Psoas muscle (tissue), 8 donors: Measurements from ENCODE around the gene SLAIN2. TPM values are rescaled to one million over a fixed set of nuclear protein-coding genes. Genes with fewer than 3 reads are reported as not detected.

ENCODE experiments used
- ATAC-seq, 4 donors: fragments of 200-7000 bp; cut with Tn5 transposase; one replicate each; pipeline ENCODE4 v1.9.1; 2020; ENCODE audit warnings: moderate library complexity in 3 of 4, mild to moderate bottlenecking in 2 of 4
- DNase-seq, 2 donors: peaks; one replicate each; pipeline ENCODE4 v3.0.0-alpha.2; 2020
- H3K27ac ChIP-seq: fragments of 200-600 bp; one replicate; pipeline ENCODE4 v1.8.0; 2022
- H3K27me3 ChIP-seq, 3 donors: fragments of 200-600 bp in 1 of 3; one replicate each; pipeline versions ENCODE4 v1.6.1 to v1.8.0; 2013 to 2022; ENCODE audit warnings: low read length in 2 of 3, mild to moderate bottlenecking in 2 of 3, moderate library complexity in 1 of 3; ENCODE audit not compliant: insufficient read depth in 3 of 3
- H3K36me3 ChIP-seq, 2 donors: fragments of 200-600 bp in 1 of 2; one replicate each; pipeline versions ENCODE4 v1.6.1 to v1.8.0; 2013 to 2022; ENCODE audit warnings: low read depth in 1 of 2, mild to moderate bottlenecking in 1 of 2, moderate library complexity in 1 of 2; ENCODE audit not compliant: insufficient read depth in 1 of 2
- H3K4me1 ChIP-seq: fragments of 200-600 bp; one replicate; pipeline ENCODE4 v1.8.0; 2022
- H3K4me3 ChIP-seq: fragments of 200-600 bp; one replicate; pipeline ENCODE4 v1.8.0; 2022; ENCODE audit warnings: mild to moderate bottlenecking
- H3K9me3 ChIP-seq: fragments of 200-600 bp; one replicate; pipeline ENCODE4 v1.8.0; 2022
- WGBS, 3 donors: extraction: QIAGEN DNeasy Blood & Tissue Kit; methylation state at CpG; one replicate each; pipeline versions ENCODE4 v1.1.6 to v1.1.7; 2013; 5-methylcytosine and 5-hydroxymethylcytosine counted together
- intact Hi-C, 2 donors: fragments of 100-400 bp; cut with DNase I; formaldehyde crosslinking; loops; one replicate each; pipeline versions ENCODE4 v1.11.0 to v1.14.2; 2022
- polyA plus RNA-seq, 3 donors: library from polyadenylated mRNA; stranded (reverse); fragments of 200-250 nt; gene quantifications; one replicate each; pipeline ENCODE4 v1.2.3, GENCODE V29; 2013
- total RNA-seq, 4 donors: library from RNA; stranded (reverse); fragmentation: NEBNext Ultra II Directional in 2 of 4; extraction: Animal tissue kit (Norgen Biotek cat#: 25700) in 2 of 4; gene quantifications; one replicate each; pipeline versions ENCODE4 v1.2.1 to v1.2.4, GENCODE V29; 2021 to 2023
- TF ChIP-seq, protein P1 (sequence below): fragments of 200-600 bp; IDR thresholded peaks from one replicate; pipeline ENCODE4 v1.8.0; 2022; ENCODE audit warnings: antibody characterized with exemption
- donor health status: healthy with polysubstance abuse.
- donor health status: DM: no; HTN: no; CAD: no; lungs with moderate emphysema.
- donor health status: Bipolar disorder and iron deficiency.
- donor health status: healthy.
- donor health status: DM: yes; HTN: yes; CAD: no.
- donor health status: DM: no; HTN: no; CAD: no.
- donor health status: DM: no; HTN: no; CAD: no.
- donor health status: DM: yes; HTN: yes; CAD: no.

SLAIN2 gene
- total and polyA plus RNA-seq, 7 donors, result 69.5 to 204 (median 180) TPM

DNA sequence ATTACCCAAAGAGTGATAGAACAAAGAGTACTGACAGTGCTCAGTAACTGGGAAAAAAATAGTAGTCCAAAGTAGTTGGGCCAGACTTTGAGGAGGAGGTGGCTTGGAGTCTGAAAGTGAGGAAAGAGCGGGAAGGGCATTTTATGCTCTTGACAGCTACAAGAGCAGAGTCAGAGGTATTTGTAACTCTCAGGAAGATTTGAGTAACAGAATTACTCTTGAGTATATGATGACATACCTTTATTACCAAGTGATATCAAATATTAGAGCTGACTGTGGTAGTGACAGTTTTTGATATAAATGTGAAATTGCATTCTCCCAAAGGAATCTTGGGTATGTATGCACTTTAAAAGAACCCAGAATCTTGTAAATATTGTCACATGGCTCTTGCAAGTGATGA lies 2.2 kb downstream of the SLAIN2 start:
- H3K9me3 ChIP-seq, result no peaks in the 10 kb centered on the region
- no peak overlapping the region for H3K27ac ChIP-seq
- WGBS, 3 donors, result 9 to 46% (median 27%) methylated on average over 1 of the region's 1 CpG
- no peaks in the 10 kb centered on the region for H3K36me3 ChIP-seq
- DNase-seq (no peak), ATAC-seq (no peak)
- intact Hi-C loops, result loop anchor here in 1 of 2 donors (5.0 kb wide), 2 partner anchors 34 to 431 kb away; partner anchors contain the start of gene NFXL1
- H3K4me1 ChIP-seq, result peaks cover 57% of the 10 kb centered on the region
- peak overlapping the region; percentile 95 for H3K4me3 ChIP-seq
- TF ChIP-seq, protein P1, sequence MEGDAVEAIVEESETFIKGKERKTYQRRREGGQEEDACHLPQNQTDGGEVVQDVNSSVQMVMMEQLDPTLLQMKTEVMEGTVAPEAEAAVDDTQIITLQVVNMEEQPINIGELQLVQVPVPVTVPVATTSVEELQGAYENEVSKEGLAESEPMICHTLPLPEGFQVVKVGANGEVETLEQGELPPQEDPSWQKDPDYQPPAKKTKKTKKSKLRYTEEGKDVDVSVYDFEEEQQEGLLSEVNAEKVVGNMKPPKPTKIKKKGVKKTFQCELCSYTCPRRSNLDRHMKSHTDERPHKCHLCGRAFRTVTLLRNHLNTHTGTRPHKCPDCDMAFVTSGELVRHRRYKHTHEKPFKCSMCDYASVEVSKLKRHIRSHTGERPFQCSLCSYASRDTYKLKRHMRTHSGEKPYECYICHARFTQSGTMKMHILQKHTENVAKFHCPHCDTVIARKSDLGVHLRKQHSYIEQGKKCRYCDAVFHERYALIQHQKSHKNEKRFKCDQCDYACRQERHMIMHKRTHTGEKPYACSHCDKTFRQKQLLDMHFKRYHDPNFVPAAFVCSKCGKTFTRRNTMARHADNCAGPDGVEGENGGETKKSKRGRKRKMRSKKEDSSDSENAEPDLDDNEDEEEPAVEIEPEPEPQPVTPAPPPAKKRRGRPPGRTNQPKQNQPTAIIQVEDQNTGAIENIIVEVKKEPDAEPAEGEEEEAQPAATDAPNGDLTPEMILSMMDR, result no peak
- no peaks in the 10 kb centered on the region for H3K27me3 ChIP-seq

DNA sequence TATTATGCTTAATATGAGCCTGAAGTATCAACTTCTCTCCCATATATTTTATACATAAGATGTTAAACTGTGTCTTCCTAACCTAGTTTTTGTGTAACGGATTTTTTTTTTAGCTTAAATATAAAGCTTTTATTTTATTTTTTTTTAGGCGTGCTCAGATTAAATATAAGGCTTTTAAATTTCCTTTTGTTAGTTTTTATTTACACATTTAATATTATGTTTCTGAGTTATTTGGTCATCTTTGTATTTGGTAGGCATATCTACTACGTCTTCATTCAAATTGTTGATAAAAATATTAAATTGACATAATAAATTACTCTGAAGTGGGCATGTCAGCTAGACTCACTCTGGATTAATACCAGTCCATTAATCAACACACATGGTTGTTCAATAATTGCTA lies 4.2 kb downstream of the SLAIN2 start:
- H3K27me3 ChIP-seq, result no peaks in the 10 kb centered on the region
- WGBS, 3 donors, result 89 to 93% (median 91%) methylated on average over 3 of the region's 3 CpGs
- H3K36me3 ChIP-seq, result no peaks in the 10 kb centered on the region
- no peak for DNase-seq
- TF ChIP-seq, protein P1, result no peak
- intact Hi-C loops, result no loop called here
- no peak overlapping the region for H3K4me3 ChIP-seq
- H3K27ac ChIP-seq, result no peak overlapping the region
- H3K9me3 ChIP-seq, result no peaks in the 10 kb centered on the region
- no peak for ATAC-seq
- H3K4me1 ChIP-seq, result peaks cover 64% of the 10 kb centered on the region

DNA sequence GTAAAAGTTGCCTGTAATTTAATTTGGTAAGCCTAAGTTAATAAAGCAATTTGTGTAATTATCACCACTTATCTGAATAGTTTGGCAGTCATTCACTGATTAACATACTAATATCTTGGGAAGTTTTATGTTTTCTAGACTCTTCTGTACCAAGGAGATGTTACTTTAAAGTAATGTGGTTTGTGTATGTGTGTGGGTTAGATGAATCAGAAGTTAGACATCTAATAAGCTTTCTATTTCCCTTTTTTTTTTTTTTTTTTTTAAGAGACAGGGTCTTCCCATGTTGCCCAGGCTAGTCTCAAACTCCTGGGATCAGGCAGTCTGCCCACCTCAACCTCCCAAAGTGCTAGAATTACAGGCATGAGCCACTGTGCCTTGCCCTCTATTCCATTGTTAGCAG lies 5.3 kb downstream of the SLAIN2 start:
- no peak overlapping the region for H3K4me3 ChIP-seq
- H3K4me1 ChIP-seq, result peaks cover 72% of the 10 kb centered on the region
- ATAC-seq (no peak), DNase-seq (no peak)
- H3K27ac ChIP-seq, result no peak overlapping the region
- H3K27me3 ChIP-seq, result no peaks in the 10 kb centered on the region
- intact Hi-C loops, result no loop called here
- TF ChIP-seq, protein P1, result no peak
- no peaks in the 10 kb centered on the region for H3K36me3 ChIP-seq
- no peaks in the 10 kb centered on the region for H3K9me3 ChIP-seq

DNA sequence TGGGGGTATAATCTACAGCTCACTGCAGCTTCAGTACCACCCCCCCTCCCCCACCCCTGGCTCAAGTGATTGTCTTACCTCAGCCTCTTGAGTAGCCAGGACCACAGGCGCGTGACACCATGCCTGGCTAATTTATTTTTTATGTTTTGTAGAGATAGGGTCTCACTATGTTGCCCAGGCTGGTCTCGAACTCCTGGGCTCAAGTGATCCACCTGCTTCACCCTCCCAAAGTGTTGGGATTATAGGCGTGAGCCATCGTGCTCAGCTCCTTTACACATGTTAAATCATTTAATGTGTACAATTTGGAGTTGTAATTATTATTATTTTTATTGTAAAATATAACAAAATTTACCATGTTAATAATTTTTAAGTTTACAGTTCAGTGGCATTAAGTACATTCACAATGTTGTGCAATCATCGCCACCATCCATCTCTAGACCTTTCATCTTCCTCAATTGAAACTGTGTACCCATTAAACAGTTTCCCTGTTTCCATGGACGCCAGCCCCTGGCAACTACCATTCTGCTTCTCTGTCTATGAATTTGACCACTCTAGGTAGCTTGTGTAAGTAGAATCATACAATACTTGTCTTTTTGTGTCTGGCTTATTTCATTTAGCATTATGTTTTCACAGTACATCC lies 6.1 kb downstream of the SLAIN2 start:
- H3K27me3 ChIP-seq, result no peaks in the 10 kb centered on the region
- H3K27ac ChIP-seq, result no peak overlapping the region
- no peak overlapping the region for H3K4me3 ChIP-seq
- intact Hi-C loops, result no loop called here
- WGBS, 3 donors, result 88 to 94% (median 90%) methylated on average over 7 of the region's 7 CpGs
- no peaks in the 10 kb centered on the region for H3K36me3 ChIP-seq
- peaks cover 77% of the 10 kb centered on the region for H3K4me1 ChIP-seq
- no peak for DNase-seq
- TF ChIP-seq, protein P1, result no peak
- no peaks in the 10 kb centered on the region for H3K9me3 ChIP-seq
- no peak for ATAC-seq

DNA sequence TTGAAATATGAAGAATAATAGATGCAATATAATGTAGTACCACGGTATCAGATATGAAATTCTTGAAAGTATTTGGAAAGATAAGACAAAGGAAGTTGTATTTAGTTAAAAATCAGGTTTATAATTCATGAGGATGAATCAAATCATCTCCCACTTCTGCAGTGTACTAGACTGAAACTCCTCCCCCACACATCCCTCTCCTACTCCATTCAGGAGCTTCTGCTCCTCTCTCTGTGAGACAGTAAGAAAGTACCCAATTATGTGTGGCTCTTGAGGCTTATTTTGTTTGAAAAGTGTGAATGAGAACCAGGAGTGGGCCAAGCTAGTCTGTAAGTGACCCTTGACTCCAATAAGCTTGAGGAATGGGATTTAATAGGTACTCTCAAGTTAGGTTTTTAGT lies 9.5 kb downstream of the SLAIN2 start:
- WGBS, 3 donors, result 95 to 100% (median 100%) methylated on average over 1 of the region's 1 CpG
- H3K4me3 ChIP-seq, result no peak overlapping the region
- intact Hi-C loops, result no loop called here
- ATAC-seq (no peak), DNase-seq (no peak)
- H3K4me1 ChIP-seq, result peaks cover 73% of the 10 kb centered on the region
- no peaks in the 10 kb centered on the region for H3K9me3 ChIP-seq
- no peaks in the 10 kb centered on the region for H3K27me3 ChIP-seq
- no peaks in the 10 kb centered on the region for H3K36me3 ChIP-seq
- TF ChIP-seq, protein P1, result no peak
- H3K27ac ChIP-seq, result no peak overlapping the region
